ENCODE data around the gene AGRP.

The AGRP gene

GRCh38 chr16:67514382-67514828 lies 31.1 kb upstream of the AGRP start:
- Histone ChIP-seq H3K36me3 (ENCODE audit: control insufficient read depth in 2 of 2, insufficient read depth in 1 of 2, low read length in 2 of 2) (no peaks in the 10 kb centered on the region), H3K9me3 (ENCODE audit: control insufficient read depth, insufficient read depth, low read depth, low read length) (no peaks in the 10 kb centered on the region), H3K4me1 (ENCODE audit: control insufficient read depth, insufficient read depth, low read length) (no peaks in the 10 kb centered on the region), H3K4me3 (ENCODE audit: low read depth, low read length) (no peak overlapping the region), H3K27ac (ENCODE audit: extremely low read depth, low read depth, low read length) (no peak overlapping the region)
- ChIA-PET POLR2A (interaction anchor here (0.6 kb wide), 1 partner anchor 361 kb away, joined by 4 read pairs; no protein-coding TSS in a partner anchor), CTCF (interaction anchor here (0.6 to 5.6 kb wide), 26 partner anchors 8 to 659 kb away, joined by 3 to 92 read pairs (median 4); partner anchors contain the start of genes ACD and ATP6V0D1)
- TF ChIP-seq ZNF184 (tag by site-specific recombination; IDR thresholded peaks at IDR 0.05) (no peak), KLF8 (tag by site-specific recombination; IDR thresholded peaks at IDR 0.05) (no peak), INSM2 (tag by site-specific recombination; IDR thresholded peaks at IDR 0.05) (no peak), ZNF654 (tag by site-specific recombination; IDR thresholded peaks at IDR 0.05; ENCODE audit: low read depth) (peak; percentile 58), ZNF473 (tag by site-specific recombination; IDR thresholded peaks at IDR 0.05) (no peak), ZBTB44 (tag by site-specific recombination; IDR thresholded peaks at IDR 0.05) (0 out of 2 replicates have a peak, but pooled peaks have one; percentile 28), ZBTB20 (tag by site-specific recombination; IDR thresholded peaks at IDR 0.05) (no peak), ZSCAN5A (tag by site-specific recombination; IDR thresholded peaks at IDR 0.05) (no peak), ZNF843 (tag by site-specific recombination; IDR thresholded peaks at IDR 0.05) (no peak), ZNF133 (tag by site-specific recombination; IDR thresholded peaks at IDR 0.05) (no peak), ZBTB11 (tag by site-specific recombination; conservative IDR thresholded peaks at IDR 0.05; ENCODE audit: low read depth) (0 out of 2 replicates have a peak, but pooled peaks have one; percentile 14), ZNF692 (tag by site-specific recombination; IDR thresholded peaks at IDR 0.05) (peak; percentile 40; the same call in 1 of the 2 replicates), ZNF335 (tag by site-specific recombination; conservative IDR thresholded peaks at IDR 0.05) (0 out of 2 replicates have a peak, but pooled peaks have one; percentile 11), ZSCAN30 (tag by site-specific recombination; IDR thresholded peaks at IDR 0.05) (no peak), ZNF48 (tag by site-specific recombination; IDR thresholded peaks at IDR 0.05) (no peak), ZNF560 (tag by site-specific recombination; IDR thresholded peaks at IDR 0.05; ENCODE audit: borderline replicate concordance) (no peak), ZXDB (tag by site-specific recombination; IDR thresholded peaks at IDR 0.05) (0 out of 2 replicates have a peak, but pooled peaks have one; percentile 36)

Data from HEK293 (cell line).